Gastroesophageal sphincter (tissue), 4 donors: Measurements from ENCODE around the gene CPNE9. TPM values are rescaled to one million over a fixed set of nuclear protein-coding genes. Genes with fewer than 3 reads are reported as not detected.
"Not testable (repeated sequence)": the region's sequence is repeated elsewhere in the genome, so short reads cannot be mapped to it uniquely, and the experiment has no call there.

Experiments
- ATAC-seq: fragments of 150-250 bp; one replicate; pipeline ENCODE4 v1.9.1; 2016; ENCODE audit warnings: mild to moderate bottlenecking, moderate library complexity
- H3K27ac ChIP-seq, 4 donors: fragments of 200-600 bp; sonication (generic) in 3 of 4; 1 replicate in 3 of 4; 2 replicates in 1 of 4; pipeline ENCODE4 v1.5.1; 2016 to 2019
- H3K27me3 ChIP-seq: fragments of 200-600 bp; sonication (generic); one replicate; pipeline ENCODE4 v1.5.1; 2019
- H3K36me3 ChIP-seq, 2 donors: fragments of 200-600 bp; sonication (generic); one replicate each; pipeline ENCODE4 v1.5.1; 2019; ENCODE audit warnings: control low read depth in 1 of 2
- H3K4me1 ChIP-seq, 3 donors: fragments of 200-600 bp; sonication (generic); 1 replicate in 2 of 3; 2 replicates in 1 of 3; pipeline ENCODE4 v1.5.1; 2016 to 2019; ENCODE audit warnings: control low read depth in 2 of 3
- H3K4me3 ChIP-seq, 2 donors: fragments of 200-600 bp; sonication (generic); one replicate each; pipeline ENCODE4 v1.5.1; 2019; ENCODE audit warnings: mild to moderate bottlenecking in 1 of 2, moderate library complexity in 1 of 2
- H3K9me3 ChIP-seq, 3 donors: fragments of 200-600 bp; sonication (generic); one replicate each; pipeline ENCODE4 v1.5.1; 2017 to 2019; ENCODE audit warnings: control low read depth in 2 of 3
- CTCF ChIP-seq, 4 experiments: fragments of 200-600 bp in 2 of 4; fragments of 450-650 bp in 2 of 4; sonication (generic) in 1 of 4; IDR thresholded peaks; one replicate each; pipeline ENCODE4 v1.5.1; 2017 to 2019; ENCODE audit warnings: antibody characterized with exemption in 4 of 4, mild to moderate bottlenecking in 2 of 4, moderate library complexity in 2 of 4
- EP300 ChIP-seq: sonication (generic); formaldehyde crosslinking; IDR thresholded peaks from one replicate; pipeline ENCODE4 v1.6.1; 2017; ENCODE audit warnings: antibody characterized with exemption, mild to moderate bottlenecking
- POLR2A ChIP-seq, 2 donors: fragments of 450-650 bp; IDR thresholded peaks; one replicate each; pipeline ENCODE4 v1.6.1; 2017; ENCODE audit warnings: antibody characterized with exemption in 2 of 2, mild to moderate bottlenecking in 2 of 2, moderate library complexity in 1 of 2
- POLR2AphosphoS5 ChIP-seq: sonication (generic); formaldehyde crosslinking; IDR thresholded peaks from one replicate; pipeline ENCODE4 v1.6.1; 2017; ENCODE audit warnings: antibody characterized with exemption
- WGBS, 2 donors: methylation state at CpG; one replicate each; pipeline ENCODE4 v1.1.5; 2018; ENCODE audit warnings: low coverage in 1 of 2; 5-methylcytosine and 5-hydroxymethylcytosine counted together
- total RNA-seq, 4 donors: library from RNA; depleted of rRNA; stranded (reverse); fragments of >200 nt; gene quantifications; one replicate each; pipeline ENCODE4 v1.1.0, GENCODE V29; 2016

Gene CPNE9
- total RNA-seq, 4 donors from 2014 or later, result 1.1 TPM; not detected in 3

- Histone ChIP-seq H3K4me1 (peaks cover 3 to 53% (median 28%) of the 10 kb centered on the region in 3 donors), H3K36me3 (peaks cover 0 to 37% of the 10 kb centered on the region in 2 donors), H3K27ac (peak overlapping the region in 3 of 4 donors; percentile 88 to 93 (median 91)), H3K4me3 (peak overlapping the region in 1 of 2 donors; percentile 88), H3K27me3 (no peaks in the 10 kb centered on the region), H3K9me3 (no peaks in the 10 kb centered on the region)
- TF ChIP-seq CTCF (IDR thresholded peaks at IDR 0.05), result no peak
- no peak for TF ChIP-seq POLR2A (IDR thresholded peaks at IDR 0.05)
- TF ChIP-seq EP300, result no peak
- no peak for TF ChIP-seq POLR2AphosphoS5
- WGBS, 2 donors, result 38 to 51% methylated on average over 4 of the region's 6 CpGs
- ATAC-seq, result no peak
Observed at GRCh38 chr3:9768141-9768775, 64.6 kb downstream of the CPNE9 start.

GRCh38 chr3:9769012-9769411 is 65.4 kb downstream of the CPNE9 start:
- TF ChIP-seq POLR2A (IDR thresholded peaks at IDR 0.05) (no peak), CTCF (IDR thresholded peaks at IDR 0.05) (no peak), EP300 (no peak), POLR2AphosphoS5 (no peak)
- Histone ChIP-seq H3K27me3 (no peaks in the 10 kb centered on the region), H3K4me1 (peaks cover 3 to 53% (median 28%) of the 10 kb centered on the region in 3 donors), H3K36me3 (peaks cover 0 to 29% of the 10 kb centered on the region in 2 donors), H3K9me3 (no peaks in the 10 kb centered on the region), H3K4me3 (peak overlapping the region; percentile 84 to 88), H3K27ac (peak overlapping the region; percentile 88 to 93 (median 90))
- no peak for ATAC-seq
- 33 to 42% methylated on average over 4 to 5 of the region's 5 CpGs for WGBS, 2 donors

- TF ChIP-seq POLR2AphosphoS5 (peak; percentile 75), EP300 (no peak), CTCF (IDR thresholded peaks at IDR 0.05) (no peak), POLR2A (IDR thresholded peaks at IDR 0.05) (peak; percentile 86 to 87)
Observed at GRCh38 chr3:9769426-9770275, 66.0 kb downstream of the CPNE9 start, which contains the start of gene CAMK1. CAMK1 (minus strand) TSS chr3:9769947; CDS start chr3:9767749, 2,198 bp downstream.

GRCh38 chr3:9770276-9770812 is 66.7 kb downstream of the CPNE9 start:
- peak overlapping the region; percentile 88 to 93 (median 90) for H3K27ac ChIP-seq

More at GRCh38 chr3:9769426-9770275, 66.0 kb downstream of the CPNE9 start, which contains the start of gene CAMK1:
- Histone ChIP-seq H3K4me1 (peaks cover 3 to 53% (median 28%) of the 10 kb centered on the region in 3 donors), H3K4me3 (peak within 1 kb of the TSS; percentile 84 to 88), H3K9me3 (peaks cover 0 to under 1% (median 0%) of the 10 kb centered on the region in 3 donors), H3K27ac (peak within 1 kb of the TSS; percentile 88 to 93 (median 90)), H3K27me3 (no peaks in the 10 kb centered on the region), H3K36me3 (peaks cover 0 to 25% of the 10 kb centered on the region in 2 donors)
- WGBS, 2 donors, result 0 to 14% methylated on average over 4 to 7 of the region's 49 CpGs
- ATAC-seq, result peak; percentile 94

GRCh38 chr3:9771007-9771406 is 67.4 kb downstream of the CPNE9 start:
- not testable (repeated sequence) for H3K9me3 ChIP-seq, ATAC-seq, H3K27me3 ChIP-seq
- Histone ChIP-seq H3K4me1 (peaks cover 3 to 49% (median 28%) of the 10 kb centered on the region in 3 donors), H3K27ac (peak overlapping the region in 2 of 4 donors; percentile 88 to 93), H3K4me3 (peak overlapping the region in 1 of 2 donors; percentile 88), H3K36me3 (peaks cover 0 to 11% of the 10 kb centered on the region in 2 donors)
- WGBS, 2 donors, result 83% methylated on average over 2 of the region's 2 CpGs; no CpG with 5 or more reads in 1 of the 2 donors

More at GRCh38 chr3:9770276-9770812, 66.7 kb downstream of the CPNE9 start:
- Histone ChIP-seq H3K9me3 (peaks cover 0 to 1% (median 0%) of the 10 kb centered on the region in 3 donors), H3K4me3 (peak overlapping the region; percentile 84 to 88), H3K27me3 (no peaks in the 10 kb centered on the region), H3K4me1 (peaks cover 3 to 53% (median 28%) of the 10 kb centered on the region in 3 donors), H3K36me3 (peaks cover 0 to 18% of the 10 kb centered on the region in 2 donors)
- WGBS, 2 donors, result 4 to 19% methylated on average over 3 to 12 of the region's 15 CpGs
- TF ChIP-seq EP300 (no peak), POLR2AphosphoS5 (peak; percentile 67), POLR2A (IDR thresholded peaks at IDR 0.05) (no peak), CTCF (IDR thresholded peaks at IDR 0.05) (no peak)
- ATAC-seq, result peak; percentile 70
